ENCODE measurements around the gene SKA2.
"Not testable (repeated sequence)": the region's sequence is repeated elsewhere in the genome, so short reads cannot be mapped to it uniquely, and the experiment has no call there.

Gene SKA2

DNA sequence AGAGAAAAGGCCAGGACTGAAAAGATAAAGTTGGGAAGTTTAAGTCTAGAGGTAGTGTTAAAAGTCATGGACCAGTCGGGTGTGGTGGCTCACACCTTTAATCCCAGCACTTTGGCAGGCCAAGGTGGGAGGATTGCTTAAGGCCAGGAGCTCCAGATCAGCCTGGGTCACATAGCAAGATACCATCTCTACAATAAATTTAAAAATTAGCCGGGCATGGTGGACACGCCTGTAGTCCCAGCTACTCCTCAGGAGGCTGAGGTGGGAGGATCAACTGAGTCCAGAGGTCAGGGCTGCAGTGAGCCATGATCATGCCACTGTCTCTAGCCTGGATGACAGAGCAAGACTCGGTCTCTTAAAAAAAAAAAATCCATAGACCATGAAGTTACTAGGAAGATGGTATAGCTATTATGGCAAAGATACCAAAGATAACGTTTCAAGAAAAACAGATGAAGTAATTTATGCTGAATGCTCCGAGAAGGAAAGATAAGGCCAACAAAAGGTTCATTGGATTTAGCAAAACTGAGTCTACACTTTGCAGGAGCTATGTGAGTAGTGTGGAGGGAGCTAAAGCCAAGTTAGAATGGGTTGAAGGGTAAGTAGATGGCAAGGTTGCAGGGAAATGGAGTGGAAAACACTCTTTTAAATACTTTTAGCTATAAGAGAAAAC, 60.0 kb downstream of the SKA2 start:
- no peak for DNase-seq

DNA sequence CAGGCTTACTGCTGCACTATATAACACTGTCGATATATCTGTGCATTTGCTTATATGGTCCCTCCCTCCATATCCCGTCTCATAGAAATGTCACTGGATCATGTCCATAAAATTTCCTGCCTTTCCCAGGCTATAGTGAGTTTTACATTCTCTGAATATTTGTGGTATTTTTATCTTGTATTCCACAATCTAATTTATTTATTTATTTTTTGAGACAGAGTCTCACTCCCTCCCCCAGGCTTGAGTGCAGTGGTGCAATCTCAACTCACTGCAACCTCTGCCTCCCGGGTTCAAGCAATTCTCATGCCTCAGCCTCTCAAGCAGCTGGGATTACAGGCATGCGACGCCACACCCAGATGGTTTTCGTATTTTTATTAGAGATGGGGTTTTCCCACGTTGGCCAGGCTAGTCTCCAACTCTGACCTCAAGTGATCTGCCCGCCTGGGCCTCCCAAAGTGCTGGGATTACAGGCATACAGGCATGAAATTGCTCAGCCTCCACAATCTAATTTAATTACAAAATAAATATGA, 61.2 kb downstream of the SKA2 start:
- DNase-seq, result no peak

DNA sequence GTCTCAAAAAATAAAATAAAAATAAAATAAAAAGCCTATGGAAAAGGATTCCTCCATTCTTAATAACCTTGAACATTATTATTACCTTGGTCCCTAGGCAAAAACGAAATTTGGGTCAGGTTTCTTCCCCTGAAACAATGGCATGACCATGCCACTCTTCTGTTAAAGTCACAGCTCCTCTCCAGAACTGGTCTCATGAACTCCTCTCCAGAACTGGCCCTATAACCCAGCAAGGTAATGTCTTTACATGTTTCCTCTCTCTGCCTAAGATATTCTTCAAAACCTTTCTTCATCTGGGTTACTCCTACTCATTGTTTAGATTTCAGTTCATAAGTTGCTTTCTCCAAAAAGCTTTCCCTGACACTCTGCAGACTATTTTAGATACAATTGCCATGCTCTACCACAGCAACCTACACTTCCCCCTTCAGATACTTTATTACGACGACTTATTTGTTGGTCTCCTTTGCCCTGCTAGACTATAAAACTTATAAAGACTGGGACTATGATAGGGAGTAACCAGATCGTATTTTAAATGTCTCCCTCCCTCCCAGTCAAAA, 61.8 kb downstream of the SKA2 start:
- no peak for DNase-seq

DNA sequence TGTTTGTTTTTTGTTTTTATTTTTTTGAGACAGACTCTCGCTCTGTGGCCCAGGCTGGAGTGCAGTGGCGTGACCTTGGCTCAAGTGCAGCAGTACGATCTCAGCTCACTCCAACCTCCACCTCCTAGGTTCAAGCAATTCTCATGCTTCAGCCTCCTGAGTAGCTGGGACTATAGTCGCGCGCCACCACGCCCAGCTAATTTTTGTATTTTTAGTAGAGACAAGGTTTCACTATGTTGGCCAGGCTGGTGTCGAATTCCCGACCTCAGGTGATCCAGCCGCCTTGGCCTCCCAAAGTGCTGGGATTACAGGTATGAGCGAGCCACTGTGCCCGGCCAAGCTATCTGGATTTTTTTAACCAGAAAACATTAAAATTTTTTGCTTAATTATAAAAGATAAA, 64.4 kb downstream of the SKA2 start:
- not testable (repeated sequence) for DNase-seq

DNA sequence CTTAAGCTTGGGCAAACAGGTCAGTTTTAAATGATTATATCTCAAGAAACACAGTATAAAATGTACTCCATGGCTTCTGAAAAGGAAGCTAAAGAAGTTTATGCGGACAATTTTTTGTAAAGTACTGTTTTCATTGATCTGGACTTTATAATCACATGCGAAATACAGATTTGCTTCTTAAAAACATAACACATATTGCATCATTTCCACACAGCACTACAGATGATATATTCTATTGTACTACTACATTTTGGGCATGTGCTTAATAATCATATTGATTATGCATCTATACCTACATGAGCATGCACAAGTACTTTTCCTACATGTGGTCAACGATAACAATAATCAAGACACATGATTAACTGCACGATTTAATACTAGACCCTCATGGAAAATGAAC, 70.8 kb downstream of the SKA2 start:
- no peak for DNase-seq

DNA sequence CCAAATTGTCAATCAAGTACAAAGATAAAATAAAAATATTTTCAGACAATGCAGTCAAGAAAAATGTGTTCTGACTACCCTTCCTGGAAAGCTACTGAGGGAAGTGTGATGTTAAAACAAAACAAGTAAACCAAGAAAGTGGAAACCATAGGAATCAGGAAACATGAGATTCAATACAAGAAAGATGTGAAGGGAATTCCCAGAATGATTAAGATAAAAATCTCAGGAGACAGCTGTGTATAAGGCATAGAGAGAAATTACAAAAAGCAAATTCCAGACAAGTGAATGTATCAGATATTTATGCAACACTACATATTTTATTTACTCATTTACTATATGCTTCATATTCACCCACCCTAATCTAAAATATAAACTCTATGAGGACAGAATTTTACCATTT, 80.5 kb downstream of the SKA2 start:
- DNase-seq, result no peak

DNA sequence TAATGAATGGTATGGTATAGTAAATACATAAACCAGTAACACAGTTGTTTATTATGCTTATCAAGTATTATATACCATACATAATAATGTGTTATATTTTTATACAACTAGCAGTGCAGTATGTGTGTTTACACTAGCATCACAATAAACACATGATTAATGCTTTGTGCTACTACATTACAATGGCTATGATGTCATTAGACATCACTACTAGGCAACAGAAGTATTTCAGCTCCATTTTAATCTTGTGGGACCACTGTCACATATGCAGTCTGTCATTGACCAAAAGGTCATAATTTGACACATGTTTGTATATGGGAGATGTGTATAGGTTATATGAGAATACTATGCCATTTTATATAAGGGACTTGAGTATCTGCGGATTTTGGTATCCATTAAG, 81.0 kb downstream of the SKA2 start:
- no peak for DNase-seq

DNA sequence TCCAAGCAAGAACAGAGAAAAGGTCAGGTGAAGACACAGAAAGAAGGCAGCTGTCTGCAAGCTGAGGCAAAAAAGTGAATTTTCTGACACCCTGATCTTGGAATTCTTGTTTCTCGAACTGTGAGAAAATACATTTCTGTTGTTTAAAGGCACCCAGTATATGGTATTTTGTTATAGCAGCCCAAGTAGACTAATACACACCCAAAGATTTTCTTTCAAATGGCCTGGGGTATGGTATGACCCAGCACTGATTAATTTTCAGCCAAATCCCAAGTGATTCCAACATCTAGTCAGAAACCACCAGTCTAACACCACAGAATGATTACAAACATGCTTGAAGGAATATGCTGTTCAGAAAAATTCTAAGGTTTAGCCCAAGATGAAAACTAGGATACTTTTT, 85.1 kb downstream of the SKA2 start:
- no peak for DNase-seq

DNA sequence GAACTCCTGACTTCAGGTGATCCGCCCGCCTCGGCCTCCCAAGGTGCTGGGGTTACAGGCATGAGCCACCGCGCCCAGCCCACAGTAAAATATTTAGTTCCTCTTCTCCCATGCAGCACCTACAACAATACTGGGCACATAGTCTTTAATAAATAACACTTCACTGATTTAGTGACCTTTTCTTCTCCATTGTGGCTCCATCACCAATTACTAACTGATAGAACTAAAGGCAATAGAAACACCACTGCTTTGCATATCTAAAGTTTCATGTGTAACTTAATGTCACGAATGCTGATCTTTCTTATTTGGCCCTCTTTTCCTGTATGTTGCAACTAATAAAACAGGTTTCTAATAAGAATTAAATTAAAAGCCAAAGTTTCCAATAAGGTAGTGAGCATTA, 87.2 kb downstream of the SKA2 start:
- no peak for DNase-seq

DNA sequence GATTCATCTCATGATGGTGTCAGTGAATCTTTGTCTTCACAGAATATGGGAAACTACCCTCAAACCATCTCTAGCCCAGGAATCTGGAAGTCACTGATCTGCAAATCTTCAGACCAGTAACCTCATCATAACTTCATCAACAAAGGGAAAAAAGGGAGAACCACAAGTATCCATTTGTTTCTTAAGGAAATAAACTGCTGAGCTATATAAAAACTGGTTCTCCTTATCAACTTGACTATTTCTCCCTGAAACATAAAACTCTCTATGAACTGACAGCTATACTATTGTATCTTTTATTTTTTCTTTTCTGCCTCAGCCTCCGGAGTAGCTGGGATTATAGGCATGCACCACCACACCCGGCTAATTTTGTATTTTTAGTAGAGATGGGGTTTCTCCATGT, 87.6 kb downstream of the SKA2 start:
- no peak for DNase-seq

DNA sequence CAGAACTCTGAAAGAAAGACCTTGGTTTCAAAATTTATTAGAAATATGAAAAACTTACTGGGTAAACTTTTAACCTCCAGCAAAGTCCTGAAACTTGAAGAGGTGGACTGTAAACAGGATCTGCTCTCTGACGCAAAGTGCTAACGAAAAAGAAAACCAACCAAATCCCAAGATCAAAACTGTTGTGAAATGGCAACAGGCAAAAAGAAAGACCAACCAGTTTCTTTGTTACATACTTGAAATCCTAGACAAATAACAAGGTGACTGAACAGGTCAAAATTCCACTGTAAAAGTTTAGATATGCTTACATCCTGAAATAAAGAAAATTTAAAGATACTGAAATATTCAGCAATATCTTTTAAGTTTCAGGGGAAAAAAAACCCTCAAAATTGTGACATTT, 92.5 kb downstream of the SKA2 start:
- DNase-seq, result no peak
